A673 (cell line): Measurements from ENCODE around the gene AP2M1. TPM values are rescaled to one million over a fixed set of nuclear protein-coding genes. Genes with fewer than 3 reads are reported as not detected.

ENCODE experiments used
- BruUV-seq: library from RNA; stranded (reverse); fragments of 400-500 nt; replicated peaks from 2 replicates; lab custom pipeline; 2021; lab: Mats Ljungman, UMichigan
- CTCF ChIA-PET: fragments of 300-600 bp; sonication (Branson Sonifier 250); formaldehyde crosslinking; loops from one replicate; lab custom pipeline; 2022; ENCODE audit warnings: antibody characterized with exemption; lab: Charles Lee
- POLR2A ChIA-PET: fragments of 300-600 bp; sonication (Branson Sonifier 250); formaldehyde crosslinking; loops from one replicate; lab custom pipeline; 2022; ENCODE audit warnings: antibody characterized with exemption; ENCODE audit not compliant: low non-redundant PET; lab: Charles Lee
- DNase-seq: peaks from one replicate; pipeline ENCODE4 v3.0.0-alpha.2; 2015; ENCODE audit warnings: low spot score
- H3K27ac ChIP-seq: fragments of 200-600 bp; sonication (generic); 2 replicates; pipeline ENCODE4 v1.5.1; 2016; ENCODE audit warnings: mixed run types, low read depth, mild to moderate bottlenecking, mixed read lengths, antibody characterized with exemption, low read length; ENCODE audit not compliant: poor library complexity, severe bottlenecking
- H3K27me3 ChIP-seq: fragments of 200-600 bp; sonication (generic); replicated peaks from 2 replicates; pipeline ENCODE4 v1.6.1; 2017; ENCODE audit warnings: mixed run types, low read depth, mild to moderate bottlenecking, mixed read lengths, antibody characterized with exemption, low read length; ENCODE audit not compliant: insufficient read depth, poor library complexity
- H3K36me3 ChIP-seq: fragments of 200-600 bp; sonication (generic); 2 replicates; pipeline ENCODE4 v1.6.1; 2016; ENCODE audit warnings: mixed run types, mild to moderate bottlenecking, mixed read lengths, antibody characterized with exemption, low read length; ENCODE audit not compliant: insufficient read depth, poor library complexity, severe bottlenecking
- H3K4me1 ChIP-seq: fragments of 200-600 bp; sonication (generic); 2 replicates; pipeline ENCODE4 v1.6.1; 2017; ENCODE audit warnings: mixed run types, mild to moderate bottlenecking, mixed read lengths, antibody characterized with exemption, low read length; ENCODE audit not compliant: insufficient read depth, poor library complexity, severe bottlenecking
- H3K4me3 ChIP-seq: fragments of 200-600 bp; sonication (generic); 2 replicates; pipeline ENCODE4 v1.5.1; 2016; ENCODE audit warnings: low read depth, mixed run types, mild to moderate bottlenecking, mixed read lengths, low read length; ENCODE audit not compliant: poor library complexity, severe bottlenecking
- H3K9me3 ChIP-seq: fragments of 200-600 bp; sonication (generic); 2 replicates; pipeline ENCODE4 v1.6.1; 2016; ENCODE audit warnings: mixed run types, low read depth, mild to moderate bottlenecking, mixed read lengths, antibody characterized with exemption, low read length; ENCODE audit not compliant: poor library complexity, severe bottlenecking
- CTCF ChIP-seq: fragments of 300-800, 200-600 bp; sonication (generic); conservative IDR thresholded peaks from 2 replicates; pipeline ENCODE4 v1.5.1; 2017; ENCODE audit warnings: low read depth, mild to moderate bottlenecking, antibody characterized with exemption, low read length, moderate library complexity, mixed read lengths
- EZH2 ChIP-seq: fragments of 200-600 bp; sonication (generic); IDR thresholded peaks from 2 replicates; pipeline ENCODE4 v1.6.1; 2017; ENCODE audit warnings: borderline replicate concordance, low read depth, mild to moderate bottlenecking, mixed read lengths, antibody characterized with exemption, low read length; ENCODE audit not compliant: poor library complexity, severe bottlenecking
- intact Hi-C: fragments of 100-400 bp; cut with micrococcal nuclease; formaldehyde crosslinking; loops from one replicate; pipeline ENCODE4 v1.10.0; 2022; ENCODE audit not compliant: unreplicated experiment
- total RNA-seq: library from RNA; stranded (reverse); gene quantifications from 2 replicates; pipeline ENCODE4 v1.2.3, GENCODE V29; 2021

AP2M1 gene
- total RNA-seq, 1 experiment from 2014 or later: 419 TPM

GRCh38 chr3:184167786-184168185, 6.9 kb upstream of the AP2M1 start:
- Histone ChIP-seq H3K4me1 (no peaks in the 10 kb centered on the region), H3K4me3 (no peak overlapping the region), H3K27me3 (no peaks in the 10 kb centered on the region), H3K36me3 (peaks cover 69% of the 10 kb centered on the region), H3K9me3 (no peaks in the 10 kb centered on the region), H3K27ac (no peak overlapping the region)
- POLR2A ChIA-PET: no interaction called here
- CTCF ChIA-PET: no interaction called here
- TF ChIP-seq CTCF (no peak), EZH2 (no peak)
- no TSS peak for BruUV-seq
- intact Hi-C loops: no loop called here
- DNase-seq: no peak

GRCh38 chr3:184168363-184169120, 6.1 kb upstream of the AP2M1 start:
- no peak overlapping the region for H3K27ac ChIP-seq
- POLR2A ChIA-PET: interaction anchor here (0.5 kb wide), 1 partner anchor 10 kb away, joined by 6 read pairs; no protein-coding TSS in a partner anchor
- intact Hi-C loops: no loop called here
- H3K4me1 ChIP-seq: no peaks in the 10 kb centered on the region
- CTCF ChIA-PET: no interaction called here
- H3K36me3 ChIP-seq: peaks cover 65% of the 10 kb centered on the region
- no peaks in the 10 kb centered on the region for H3K27me3 ChIP-seq
- no peaks in the 10 kb centered on the region for H3K9me3 ChIP-seq
- no TSS peak for BruUV-seq
- DNase-seq: no peak
- TF ChIP-seq CTCF (no peak), EZH2 (no peak)
- no peak overlapping the region for H3K4me3 ChIP-seq

- no TSS peak for BruUV-seq
- no peak for DNase-seq
- intact Hi-C loops: loop anchor here (5.0 kb wide), 1 partner anchor 127 kb away; the partner anchor contains the start of gene PSMD2
Measured at GRCh38 chr3:184169896-184170875, 4.5 kb upstream of the AP2M1 start.

More at GRCh38 chr3:184169896-184170875, 4.5 kb upstream of the AP2M1 start:
- Histone ChIP-seq H3K36me3 (peaks cover 49% of the 10 kb centered on the region), H3K4me3 (no peak overlapping the region), H3K27ac (no peak overlapping the region), H3K27me3 (no peaks in the 10 kb centered on the region), H3K9me3 (no peaks in the 10 kb centered on the region), H3K4me1 (no peaks in the 10 kb centered on the region)
- POLR2A ChIA-PET: no interaction called here
- TF ChIP-seq CTCF (no peak), EZH2 (no peak)
- CTCF ChIA-PET: no interaction called here
